HL-60 (cell line): Measurements from ENCODE around the gene MYPN.

ENCODE experiments used
- DNase-seq, 2 experiments: peaks; one replicate each; pipeline ENCODE4 v3.0.0-alpha.2; 2010 to 2020; ENCODE audit warnings: low read depth in 1 of 2, low spot score in 1 of 2
- H3K27ac ChIP-seq: fragments of 250-450 bp; sonication (Bioruptor Pico); replicated peaks from 2 replicates; pipeline ENCODE4 v1.5.1; 2020; ENCODE audit warnings: mild to moderate bottlenecking, moderate library complexity
- H3K27me3 ChIP-seq: fragments of 250-450 bp; sonication (Bioruptor Pico); 2 replicates; pipeline ENCODE4 v1.5.1; 2021; ENCODE audit warnings: mild to moderate bottlenecking, moderate library complexity; ENCODE audit not compliant: insufficient read depth, poor library complexity, severe bottlenecking
- H3K4me3 ChIP-seq: replicated peaks from 2 replicates; pipeline ENCODE4 v1.5.1; 2011; ENCODE audit warnings: mild to moderate bottlenecking, control low read depth, low read length; ENCODE audit not compliant: insufficient read depth
- GABPA ChIP-seq: IDR thresholded peaks from 2 replicates; pipeline ENCODE4 v1.6.1; 2012; ENCODE audit warnings: low read depth
- POLR2AphosphoS5 ChIP-seq: IDR thresholded peaks from 2 replicates; pipeline ENCODE4 v1.6.1; 2012; ENCODE audit warnings: low read depth
- SPI1 ChIP-seq: IDR thresholded peaks from 2 replicates; pipeline ENCODE4 v1.6.1; 2012; ENCODE audit warnings: low read depth, mild to moderate bottlenecking, borderline replicate concordance
- TF ChIP-seq, protein P1 (sequence below): IDR thresholded peaks from 2 replicates; pipeline ENCODE4 v1.6.1; 2012; ENCODE audit warnings: low read depth; ENCODE audit not compliant: insufficient replicate concordance
- TF ChIP-seq, protein P2 (sequence below): IDR thresholded peaks from one replicate; pipeline ENCODE4 v1.5.1; 2011; ENCODE audit warnings: low read length, control low read depth, inconsistent platforms; ENCODE audit not compliant: insufficient read depth

The MYPN gene

DNA sequence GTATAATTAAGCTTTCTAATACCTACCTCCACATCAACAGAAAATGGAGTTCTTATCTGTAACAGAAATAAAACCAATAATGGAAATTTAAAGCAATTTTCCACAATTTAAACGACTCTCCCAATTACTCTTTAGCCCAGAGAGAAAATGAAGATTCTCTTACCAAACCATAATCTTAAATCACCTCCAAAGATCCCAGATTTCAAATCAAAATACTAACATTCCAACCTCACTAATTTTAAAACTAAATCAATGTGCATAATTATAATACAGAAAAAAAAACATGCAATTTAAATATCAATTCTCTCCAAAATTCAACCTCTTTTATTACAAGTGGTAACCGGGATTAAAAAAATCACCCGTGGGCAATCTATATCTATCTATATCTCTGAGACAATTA, 35.7 kb upstream of the MYPN start:
- no peak for TF ChIP-seq GABPA
- TF ChIP-seq, protein P1, sequence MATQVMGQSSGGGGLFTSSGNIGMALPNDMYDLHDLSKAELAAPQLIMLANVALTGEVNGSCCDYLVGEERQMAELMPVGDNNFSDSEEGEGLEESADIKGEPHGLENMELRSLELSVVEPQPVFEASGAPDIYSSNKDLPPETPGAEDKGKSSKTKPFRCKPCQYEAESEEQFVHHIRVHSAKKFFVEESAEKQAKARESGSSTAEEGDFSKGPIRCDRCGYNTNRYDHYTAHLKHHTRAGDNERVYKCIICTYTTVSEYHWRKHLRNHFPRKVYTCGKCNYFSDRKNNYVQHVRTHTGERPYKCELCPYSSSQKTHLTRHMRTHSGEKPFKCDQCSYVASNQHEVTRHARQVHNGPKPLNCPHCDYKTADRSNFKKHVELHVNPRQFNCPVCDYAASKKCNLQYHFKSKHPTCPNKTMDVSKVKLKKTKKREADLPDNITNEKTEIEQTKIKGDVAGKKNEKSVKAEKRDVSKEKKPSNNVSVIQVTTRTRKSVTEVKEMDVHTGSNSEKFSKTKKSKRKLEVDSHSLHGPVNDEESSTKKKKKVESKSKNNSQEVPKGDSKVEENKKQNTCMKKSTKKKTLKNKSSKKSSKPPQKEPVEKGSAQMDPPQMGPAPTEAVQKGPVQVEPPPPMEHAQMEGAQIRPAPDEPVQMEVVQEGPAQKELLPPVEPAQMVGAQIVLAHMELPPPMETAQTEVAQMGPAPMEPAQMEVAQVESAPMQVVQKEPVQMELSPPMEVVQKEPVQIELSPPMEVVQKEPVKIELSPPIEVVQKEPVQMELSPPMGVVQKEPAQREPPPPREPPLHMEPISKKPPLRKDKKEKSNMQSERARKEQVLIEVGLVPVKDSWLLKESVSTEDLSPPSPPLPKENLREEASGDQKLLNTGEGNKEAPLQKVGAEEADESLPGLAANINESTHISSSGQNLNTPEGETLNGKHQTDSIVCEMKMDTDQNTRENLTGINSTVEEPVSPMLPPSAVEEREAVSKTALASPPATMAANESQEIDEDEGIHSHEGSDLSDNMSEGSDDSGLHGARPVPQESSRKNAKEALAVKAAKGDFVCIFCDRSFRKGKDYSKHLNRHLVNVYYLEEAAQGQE = no peak
- TF ChIP-seq, protein P2, sequence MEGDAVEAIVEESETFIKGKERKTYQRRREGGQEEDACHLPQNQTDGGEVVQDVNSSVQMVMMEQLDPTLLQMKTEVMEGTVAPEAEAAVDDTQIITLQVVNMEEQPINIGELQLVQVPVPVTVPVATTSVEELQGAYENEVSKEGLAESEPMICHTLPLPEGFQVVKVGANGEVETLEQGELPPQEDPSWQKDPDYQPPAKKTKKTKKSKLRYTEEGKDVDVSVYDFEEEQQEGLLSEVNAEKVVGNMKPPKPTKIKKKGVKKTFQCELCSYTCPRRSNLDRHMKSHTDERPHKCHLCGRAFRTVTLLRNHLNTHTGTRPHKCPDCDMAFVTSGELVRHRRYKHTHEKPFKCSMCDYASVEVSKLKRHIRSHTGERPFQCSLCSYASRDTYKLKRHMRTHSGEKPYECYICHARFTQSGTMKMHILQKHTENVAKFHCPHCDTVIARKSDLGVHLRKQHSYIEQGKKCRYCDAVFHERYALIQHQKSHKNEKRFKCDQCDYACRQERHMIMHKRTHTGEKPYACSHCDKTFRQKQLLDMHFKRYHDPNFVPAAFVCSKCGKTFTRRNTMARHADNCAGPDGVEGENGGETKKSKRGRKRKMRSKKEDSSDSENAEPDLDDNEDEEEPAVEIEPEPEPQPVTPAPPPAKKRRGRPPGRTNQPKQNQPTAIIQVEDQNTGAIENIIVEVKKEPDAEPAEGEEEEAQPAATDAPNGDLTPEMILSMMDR = no peak
- TF ChIP-seq POLR2AphosphoS5 = no peak
- no peak for TF ChIP-seq SPI1
- Histone ChIP-seq H3K27ac (peak overlapping the region; percentile 96), H3K27me3 (no peaks in the 10 kb centered on the region), H3K4me3 (peak overlapping the region; percentile 89)
- DNase-seq = no peak

DNA sequence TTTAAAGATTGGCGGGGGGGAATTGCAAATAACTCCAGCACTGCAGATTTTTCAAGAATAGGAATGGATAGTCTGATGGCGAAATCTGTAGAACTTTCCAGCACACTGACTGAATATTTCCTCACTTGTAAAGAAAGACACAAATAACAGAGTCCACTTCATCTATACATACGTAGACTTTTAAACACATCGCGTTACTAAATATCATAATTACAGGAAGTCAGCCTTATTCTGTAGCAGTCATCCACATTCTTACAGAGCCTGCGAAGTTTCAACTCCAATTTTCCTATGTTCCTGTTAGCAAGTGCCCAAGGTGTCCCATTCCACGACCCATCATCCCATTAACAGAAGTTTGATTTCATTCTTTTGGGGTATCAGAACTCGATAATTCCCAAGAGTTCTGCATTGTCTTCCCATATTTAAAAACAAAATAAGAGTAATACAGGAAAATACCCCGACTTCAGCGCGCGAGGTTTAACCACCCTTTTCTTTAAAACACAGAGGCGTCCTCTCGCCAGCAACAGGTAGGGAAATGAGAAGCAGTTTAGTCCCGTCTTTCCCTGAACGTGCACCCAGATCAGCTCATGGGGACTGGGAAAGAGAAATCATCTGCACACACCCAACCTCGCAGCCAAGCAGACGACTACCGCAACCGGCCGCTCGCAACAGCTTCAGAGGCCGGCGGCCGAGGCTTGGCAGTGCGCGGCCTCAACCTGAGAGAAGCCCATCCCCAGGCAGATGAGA, 35.1 kb upstream of the MYPN start:
- Histone ChIP-seq H3K4me3 (peak overlapping the region; percentile 89), H3K27me3 (no peaks in the 10 kb centered on the region), H3K27ac (peak overlapping the region; percentile 96)
- TF ChIP-seq SPI1 (peak; percentile 50; the same call in 1 of the 2 replicates), POLR2AphosphoS5 (no peak)
- TF ChIP-seq, protein P2 = no peak
- peak in 1 of 2 experiments; percentile 39 for DNase-seq

DNA sequence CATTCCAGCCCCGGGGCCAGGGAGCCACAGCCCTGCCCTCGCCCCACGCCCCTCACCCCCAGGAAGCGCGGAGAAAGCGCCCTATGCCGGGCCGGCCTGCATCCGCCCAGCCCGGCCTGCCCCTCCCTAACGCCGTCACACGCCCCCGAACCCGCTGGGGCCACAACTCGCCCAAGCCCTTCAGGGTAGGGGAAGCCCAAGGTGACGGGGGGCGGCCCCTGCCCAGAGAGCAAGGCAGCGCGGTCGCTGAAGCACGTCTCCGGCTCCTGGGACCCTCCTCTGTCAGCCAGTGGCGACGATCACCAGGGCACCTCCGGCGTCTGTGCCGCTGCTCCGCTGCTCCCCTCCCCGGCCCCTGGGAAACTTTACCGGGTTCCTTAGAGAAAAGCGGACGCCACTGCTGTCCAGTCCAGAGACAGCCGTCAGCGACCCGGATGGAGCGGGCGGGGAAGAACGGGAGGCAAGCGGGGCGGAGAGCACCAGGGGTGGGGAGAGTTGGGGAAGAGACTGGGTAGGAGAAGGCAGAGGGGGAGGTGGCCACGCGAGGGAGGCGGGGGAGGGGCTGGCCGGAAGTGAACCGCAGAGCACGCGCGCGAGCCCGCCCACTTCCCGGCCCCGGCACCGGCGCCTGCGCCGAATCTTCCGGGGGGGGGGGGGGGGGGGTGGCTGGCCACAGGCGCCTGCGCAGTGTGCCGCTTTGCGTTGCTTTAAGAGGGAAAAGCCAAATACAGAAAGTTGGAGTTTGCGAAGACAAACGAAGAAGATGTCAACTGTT, 34.3 kb upstream of the MYPN start, which contains the start of gene HERC4:
Gene HERC4 (minus strand): TSS at position 509 of the 775 bp plus-strand sequence. CDS start 2,175 bp downstream, outside the sequence.
- Histone ChIP-seq H3K27me3 (no peaks in the 10 kb centered on the region), H3K27ac (peak within 1 kb of the TSS; percentile 96)

More for the DNA sequence above, 34.3 kb upstream of the MYPN start, which contains the start of gene HERC4:
- peak within 1 kb of the TSS; percentile 89 for H3K4me3 ChIP-seq
- peak; percentile 71 to 89 for DNase-seq
- TF ChIP-seq GABPA = peak; percentile 58
- peak; percentile 56; the same call in 1 of the 2 replicates for TF ChIP-seq POLR2AphosphoS5
- TF ChIP-seq, protein P1 = peak; percentile 27
- TF ChIP-seq, protein P2 = no peak
- peak; percentile 6; the same call in 1 of the 2 replicates for TF ChIP-seq SPI1
